ENCODE results near the gene CST11. TPM values are rescaled to one million over a fixed set of nuclear protein-coding genes. Genes with fewer than 3 reads are reported as not detected.
"Not testable (repeated sequence)": the region's sequence is repeated elsewhere in the genome, so short reads cannot be mapped to it uniquely, and the experiment has no call there.

The CST11 gene
- total RNA-seq, 4 donors from 2014 or later, result not detected

DNA sequence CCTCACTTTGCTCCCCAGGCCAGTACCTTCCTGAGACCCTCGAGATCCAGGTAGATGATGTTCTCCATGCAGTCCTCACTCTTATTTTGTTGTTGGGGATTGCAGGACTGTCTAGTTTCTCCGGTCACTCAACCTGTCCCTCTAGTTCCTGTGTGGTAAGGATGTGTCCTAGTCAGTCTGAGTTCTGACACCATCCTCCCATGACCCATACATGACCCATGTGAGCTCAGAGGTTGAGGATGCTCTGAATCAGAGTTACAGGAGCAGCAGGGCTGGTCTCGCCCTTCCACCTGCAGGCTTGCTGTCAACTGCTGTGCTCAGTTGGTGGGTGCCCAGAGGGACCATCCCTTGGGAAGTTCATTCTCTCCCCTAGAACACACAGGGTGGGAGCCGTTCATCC, 26.4 kb upstream of the CST11 start:
- no peak for DNase-seq

DNA sequence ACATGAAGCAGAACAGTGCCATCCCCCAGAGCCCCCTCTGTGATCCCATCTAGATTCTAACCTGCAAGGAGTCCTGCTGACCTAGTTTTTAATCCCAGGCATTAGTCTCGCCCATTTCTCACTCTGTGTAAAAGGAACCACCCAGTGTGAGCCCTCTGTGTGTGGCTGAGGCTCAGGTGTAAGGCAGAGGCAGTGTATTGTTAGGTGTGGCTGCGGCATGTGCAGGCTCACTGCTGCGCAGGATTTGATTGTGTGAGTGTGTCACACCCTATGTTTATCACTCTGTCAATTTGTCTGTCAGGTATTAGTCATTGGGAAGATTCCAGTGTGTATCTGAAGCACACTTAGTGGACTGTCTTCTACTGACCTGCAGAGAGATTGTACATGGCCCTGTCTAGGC, 24.5 kb upstream of the CST11 start:
- peaks cover 0 to 24% (median 0%) of the 10 kb centered on the region in 3 donors for H3K4me1 ChIP-seq
- WGBS, 2 donors, result 13 to 75% methylated on average over 3 of the region's 3 CpGs
- intact Hi-C loops (cut with DNase I), result no loop called here
- no peak overlapping the region for H3K4me3 ChIP-seq
- no peaks in the 10 kb centered on the region for H3K36me3 ChIP-seq
- H3K9me3 ChIP-seq, result no peaks in the 10 kb centered on the region
- TF ChIP-seq, protein P1, sequence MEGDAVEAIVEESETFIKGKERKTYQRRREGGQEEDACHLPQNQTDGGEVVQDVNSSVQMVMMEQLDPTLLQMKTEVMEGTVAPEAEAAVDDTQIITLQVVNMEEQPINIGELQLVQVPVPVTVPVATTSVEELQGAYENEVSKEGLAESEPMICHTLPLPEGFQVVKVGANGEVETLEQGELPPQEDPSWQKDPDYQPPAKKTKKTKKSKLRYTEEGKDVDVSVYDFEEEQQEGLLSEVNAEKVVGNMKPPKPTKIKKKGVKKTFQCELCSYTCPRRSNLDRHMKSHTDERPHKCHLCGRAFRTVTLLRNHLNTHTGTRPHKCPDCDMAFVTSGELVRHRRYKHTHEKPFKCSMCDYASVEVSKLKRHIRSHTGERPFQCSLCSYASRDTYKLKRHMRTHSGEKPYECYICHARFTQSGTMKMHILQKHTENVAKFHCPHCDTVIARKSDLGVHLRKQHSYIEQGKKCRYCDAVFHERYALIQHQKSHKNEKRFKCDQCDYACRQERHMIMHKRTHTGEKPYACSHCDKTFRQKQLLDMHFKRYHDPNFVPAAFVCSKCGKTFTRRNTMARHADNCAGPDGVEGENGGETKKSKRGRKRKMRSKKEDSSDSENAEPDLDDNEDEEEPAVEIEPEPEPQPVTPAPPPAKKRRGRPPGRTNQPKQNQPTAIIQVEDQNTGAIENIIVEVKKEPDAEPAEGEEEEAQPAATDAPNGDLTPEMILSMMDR (IDR thresholded peaks at IDR 0.05), result no peak
- TF ChIP-seq POLR2A (IDR thresholded peaks at IDR 0.05), result no peak
- no peak for DNase-seq
- no peaks in the 10 kb centered on the region for H3K27me3 ChIP-seq
- peak overlapping the region in 3 of 4 donors; percentile 34 to 75 (median 34) for H3K27ac ChIP-seq

More for the DNA sequence above, 26.4 kb upstream of the CST11 start:
- 64 to 72% methylated on average over 2 to 4 of the region's 4 CpGs for WGBS, 2 donors
- Histone ChIP-seq H3K27ac (peak overlapping the region in 3 of 4 donors; percentile 39 to 80 (median 48)), H3K4me1 (peaks cover 0 to 26% (median 0%) of the 10 kb centered on the region in 3 donors), H3K27me3 (no peaks in the 10 kb centered on the region), H3K4me3 (no peak overlapping the region), H3K9me3 (no peaks in the 10 kb centered on the region), H3K36me3 (no peaks in the 10 kb centered on the region)
- intact Hi-C loops (cut with DNase I), result no loop called here
- no peak for TF ChIP-seq POLR2A (IDR thresholded peaks at IDR 0.05)
- TF ChIP-seq, protein P1 (IDR thresholded peaks at IDR 0.05), result no peak

DNA sequence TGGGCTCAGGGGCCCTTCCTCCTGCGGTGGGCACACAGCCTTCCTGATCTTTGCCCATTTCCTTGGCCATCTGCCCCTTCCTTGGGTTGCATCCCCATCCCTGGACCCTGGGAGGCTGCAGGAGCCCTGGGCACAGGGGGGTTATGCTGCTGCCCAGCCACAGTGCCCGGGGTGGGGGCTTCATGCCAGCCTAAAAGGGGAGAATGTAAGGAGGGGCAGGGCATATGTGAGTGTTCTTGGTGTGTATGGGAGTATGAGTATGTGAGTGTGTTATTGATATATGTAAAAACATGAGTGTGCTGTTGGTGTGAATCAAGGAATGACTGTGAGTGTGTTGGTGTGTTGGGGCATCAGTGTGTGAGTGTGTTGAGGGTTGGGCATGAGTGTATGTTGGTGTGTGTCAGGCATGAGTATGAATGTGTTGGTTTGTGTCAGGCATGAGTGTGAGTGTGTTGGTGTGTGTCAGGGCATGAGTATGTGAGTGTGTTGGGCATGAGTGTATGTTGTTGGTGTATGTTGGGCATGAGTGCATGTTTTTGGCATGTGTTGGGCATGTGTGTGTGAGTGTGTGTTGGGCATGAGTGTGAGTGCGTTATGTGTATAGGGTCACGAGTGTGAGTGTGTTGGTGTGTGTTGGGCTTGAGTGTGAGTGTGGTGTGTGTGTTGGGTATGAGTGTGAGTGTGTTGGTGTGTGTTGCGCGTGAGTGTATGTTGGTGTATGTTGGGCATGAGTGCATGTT, 23.5 kb upstream of the CST11 start:
- intact Hi-C loops (cut with DNase I), result no loop called here
- DNase-seq, result no peak
- Histone ChIP-seq H3K9me3 (no peaks in the 10 kb centered on the region), H3K4me1 (peaks cover 0 to 24% (median 0%) of the 10 kb centered on the region in 3 donors), H3K36me3 (no peaks in the 10 kb centered on the region), H3K4me3 (no peak overlapping the region), H3K27me3 (no peaks in the 10 kb centered on the region), H3K27ac (peak overlapping the region in 1 of 4 donors; percentile 75)
- 36 to 75% methylated on average over 4 to 6 of the region's 6 CpGs for WGBS, 2 donors
- no peak for TF ChIP-seq POLR2A (IDR thresholded peaks at IDR 0.05)
- TF ChIP-seq, protein P1 (IDR thresholded peaks at IDR 0.05), result no peak

DNA sequence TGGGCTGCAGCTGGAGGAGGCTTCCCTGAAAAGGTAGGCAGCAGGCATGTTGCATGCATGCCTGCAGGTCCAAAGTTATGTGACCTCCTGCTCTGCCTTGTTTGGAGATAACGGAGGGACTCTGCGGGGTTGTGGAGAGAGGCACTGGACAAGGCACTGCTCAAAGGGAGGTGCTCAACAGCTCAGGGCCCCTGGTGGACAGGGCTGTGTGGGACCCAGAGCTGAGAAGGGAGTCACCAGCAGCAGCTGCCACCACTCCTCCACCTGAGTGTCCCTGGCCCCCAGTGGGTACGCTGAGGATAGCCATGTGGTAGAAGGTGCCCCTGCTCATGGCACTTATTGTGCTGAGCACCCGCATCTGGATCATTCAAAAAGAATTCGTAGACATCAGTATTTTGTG, 22.7 kb upstream of the CST11 start:
- TF ChIP-seq, protein P1 (IDR thresholded peaks at IDR 0.05), result no peak
- no peak for TF ChIP-seq POLR2A (IDR thresholded peaks at IDR 0.05)
- H3K36me3 ChIP-seq, result no peaks in the 10 kb centered on the region
- H3K9me3 ChIP-seq, result no peaks in the 10 kb centered on the region
- H3K4me1 ChIP-seq, result peaks cover 0 to 20% (median 0%) of the 10 kb centered on the region in 3 donors
- H3K27me3 ChIP-seq, result no peaks in the 10 kb centered on the region
- H3K4me3 ChIP-seq, result no peak overlapping the region
- no peak for DNase-seq
- no peak overlapping the region for H3K27ac ChIP-seq
- WGBS, 2 donors, result 71 to 81% methylated on average over 2 to 3 of the region's 5 CpGs
- intact Hi-C loops (cut with DNase I), result no loop called here

DNA sequence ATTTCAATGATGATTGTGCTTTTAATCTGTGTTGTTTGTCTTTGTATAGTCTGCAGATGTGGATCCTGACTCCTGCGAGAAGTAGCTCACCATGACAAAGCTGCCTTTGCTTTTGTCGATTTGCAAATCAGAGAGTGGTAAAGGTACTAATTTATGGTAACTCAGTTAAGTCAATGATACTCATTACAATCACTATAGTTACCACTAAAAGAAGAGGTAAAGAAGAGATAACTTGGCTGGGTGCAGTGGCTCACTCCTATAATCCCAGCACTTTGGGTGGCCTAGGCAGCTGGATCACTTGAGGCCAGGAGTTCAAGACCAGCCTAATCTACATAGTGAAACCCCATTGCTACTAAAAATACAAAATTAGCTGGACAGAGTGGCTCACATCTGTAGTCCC, 20.6 kb upstream of the CST11 start:
- peaks cover 0 to 22% (median 0%) of the 10 kb centered on the region in 3 donors for H3K4me1 ChIP-seq
- WGBS, 2 donors, result 30 to 52% methylated on average over 2 of the region's 2 CpGs

DNA sequence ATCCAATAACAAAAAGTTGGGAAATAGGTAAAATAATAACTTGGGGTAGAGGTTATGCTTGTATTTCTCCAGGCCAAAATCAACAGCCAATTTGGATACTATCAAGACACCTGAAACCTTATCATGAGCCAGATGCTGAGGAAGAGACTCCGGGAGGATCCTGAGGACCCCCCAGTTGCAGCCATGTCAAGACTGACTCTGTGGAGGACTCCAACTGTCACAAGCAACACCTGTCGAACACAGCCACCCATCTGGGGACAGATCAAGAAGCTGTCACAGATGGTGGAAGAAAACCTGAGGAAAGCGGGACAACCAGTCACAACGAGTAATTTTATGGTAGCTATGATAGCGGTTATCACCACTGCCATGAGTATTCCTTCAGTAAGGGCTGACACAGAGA, 19.6 kb upstream of the CST11 start:
- H3K4me1 ChIP-seq, result peaks cover 0 to 25% (median 0%) of the 10 kb centered on the region in 3 donors
- H3K27me3 ChIP-seq; DNase-seq; H3K36me3 ChIP-seq; intact Hi-C loops (cut with DNase I); H3K4me3 ChIP-seq; H3K27ac ChIP-seq; H3K9me3 ChIP-seq: not testable (repeated sequence)
- WGBS, 2 donors, result 71 to 87% methylated on average over 5 of the region's 5 CpGs

More for the DNA sequence above, 20.6 kb upstream of the CST11 start:
- intact Hi-C loops (cut with DNase I); H3K4me3 ChIP-seq; H3K9me3 ChIP-seq; H3K36me3 ChIP-seq; DNase-seq; H3K27ac ChIP-seq; H3K27me3 ChIP-seq: not testable (repeated sequence)

DNA sequence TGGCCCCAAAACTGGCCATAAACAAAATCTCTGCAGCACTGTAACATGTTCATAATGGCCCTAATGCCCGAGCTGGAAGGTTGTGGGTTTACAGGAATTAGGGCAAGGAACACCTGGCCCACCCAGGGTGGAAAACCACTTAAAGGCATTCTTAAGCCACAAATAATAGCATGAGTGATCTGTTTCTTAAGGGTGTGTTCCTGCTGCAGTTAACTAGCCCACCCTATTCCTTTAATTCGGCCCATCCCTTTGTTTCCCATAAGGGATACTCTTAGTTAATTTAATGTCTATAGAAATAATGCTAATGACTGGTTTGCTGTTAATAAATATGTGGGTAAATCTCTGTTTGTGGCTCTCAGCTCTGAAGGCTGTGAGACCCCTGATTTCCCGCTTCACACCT, 14.3 kb upstream of the CST11 start:
- Histone ChIP-seq H3K4me1 (peaks cover 0 to 18% (median 0%) of the 10 kb centered on the region in 3 donors), H3K9me3 (peaks cover 0 to 18% (median 10%) of the 10 kb centered on the region in 3 donors), H3K27ac (peak overlapping the region in 1 of 4 donors; percentile 62)
- WGBS, 2 donors, result 77 to 81% methylated on average over 3 of the region's 3 CpGs
- H3K36me3 ChIP-seq; H3K27me3 ChIP-seq; DNase-seq; H3K4me3 ChIP-seq; intact Hi-C loops (cut with DNase I): not testable (repeated sequence)

Measured in esophagus squamous epithelium (tissue), 5 donors.